Lower lobe of right lung (tissue), 2 donors: ENCODE results near the gene MEIOB. TPM values are rescaled to one million over a fixed set of nuclear protein-coding genes. Genes with fewer than 3 reads are reported as not detected.
A peak's percentile ranks its signal among the peaks of the same experiment; 100 is the strongest.

ENCODE experiments used
- ATAC-seq, 2 donors: fragments of 200-7000 bp; cut with Tn5 transposase; one replicate each; pipeline ENCODE4 v1.9.1; 2020 to 2022; ENCODE audit warnings: mild to moderate bottlenecking in 2 of 2, moderate library complexity in 2 of 2
- DNase-seq: peaks from one replicate; pipeline ENCODE4 v3.0.0-alpha.2; 2020
- H3K27ac ChIP-seq: fragments of 200-600 bp; one replicate; pipeline ENCODE4 v1.8.0; 2022
- H3K27me3 ChIP-seq: fragments of 200-600 bp; one replicate; pipeline ENCODE4 v1.8.0; 2022; ENCODE audit warnings: low read depth
- H3K36me3 ChIP-seq: fragments of 200-600 bp; one replicate; pipeline ENCODE4 v1.8.0; 2022; ENCODE audit warnings: mild to moderate bottlenecking
- H3K4me1 ChIP-seq: fragments of 200-600 bp; one replicate; pipeline ENCODE4 v1.8.0; 2022
- H3K4me3 ChIP-seq: fragments of 200-600 bp; one replicate; pipeline ENCODE4 v1.8.0; 2022; ENCODE audit warnings: mild to moderate bottlenecking
- H3K9me3 ChIP-seq: fragments of 200-600 bp; one replicate; pipeline ENCODE4 v1.8.0; 2022
- CTCF ChIP-seq: fragments of 200-600 bp; IDR thresholded peaks from one replicate; pipeline ENCODE4 v1.8.0; 2022; ENCODE audit warnings: antibody characterized with exemption, mild to moderate bottlenecking
- intact Hi-C: fragments of 100-400 bp; cut with DNase I; formaldehyde crosslinking; loops from one replicate; pipeline ENCODE4 v1.11.0; 2022
- total RNA-seq: library from RNA; stranded (reverse); fragmentation: NEBNext Ultra II Directional; extraction: Animal tissue kit (Norgen Biotek cat#: 25700); gene quantifications from one replicate; pipeline ENCODE4 v1.2.1, GENCODE V29; 2021
- donor health status: DM: no; HTN: yes; CAD: no; lungs with severe emphysema.

The MEIOB gene
- total RNA-seq, 1 donor from 2014 or later: not detected

GRCh38 chr16:1818873-1819525 is 53.0 kb downstream of the MEIOB start:
- no peak overlapping the region for H3K4me3 ChIP-seq
- DNase-seq (no peak), ATAC-seq (no peak)
- no peak overlapping the region for H3K27ac ChIP-seq
- H3K36me3 ChIP-seq: peaks cover 78% of the 10 kb centered on the region
- no peak for TF ChIP-seq CTCF
- peaks cover 4% of the 10 kb centered on the region for H3K4me1 ChIP-seq
- no peaks in the 10 kb centered on the region for H3K27me3 ChIP-seq
- intact Hi-C loops: no loop called here
- no peaks in the 10 kb centered on the region for H3K9me3 ChIP-seq

- H3K36me3 ChIP-seq: peaks cover 83% of the 10 kb centered on the region
- intact Hi-C loops: no loop called here
- no peak for DNase-seq
- H3K27ac ChIP-seq: no peak overlapping the region
- no peaks in the 10 kb centered on the region for H3K9me3 ChIP-seq
- no peak for ATAC-seq
- no peak overlapping the region for H3K4me3 ChIP-seq
- no peaks in the 10 kb centered on the region for H3K4me1 ChIP-seq
- no peak for TF ChIP-seq CTCF
- no peaks in the 10 kb centered on the region for H3K27me3 ChIP-seq
These were observed 53.6 kb downstream of the MEIOB start for GRCh38 chr16:1818204-1818872.

DNA sequence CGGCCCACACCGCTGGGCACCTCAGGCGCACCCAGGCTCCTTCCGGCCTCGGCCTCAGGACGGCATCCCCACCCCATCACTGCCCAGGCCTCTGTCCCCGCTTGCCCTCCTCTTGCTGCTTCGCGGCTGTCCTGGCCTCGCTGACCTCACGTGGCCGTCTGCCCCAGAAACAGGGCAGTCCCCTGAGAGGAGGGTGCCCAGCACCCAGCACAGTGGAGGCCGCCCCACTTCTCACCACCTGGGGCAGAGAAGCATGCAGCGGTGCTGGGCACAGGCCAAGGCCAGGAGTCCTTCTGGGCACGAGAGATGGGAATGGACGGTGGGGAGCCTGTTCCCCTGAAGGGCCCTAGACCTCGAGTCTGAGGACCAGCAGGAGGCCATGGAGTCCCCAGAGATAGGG is 54.2 kb downstream of the MEIOB start:
- Histone ChIP-seq H3K27me3 (no peaks in the 10 kb centered on the region), H3K27ac (no peak overlapping the region), H3K9me3 (no peaks in the 10 kb centered on the region), H3K4me3 (no peak overlapping the region), H3K36me3 (peaks cover 79% of the 10 kb centered on the region), H3K4me1 (peaks cover 6% of the 10 kb centered on the region)
- TF ChIP-seq CTCF: no peak
- intact Hi-C loops: no loop called here
- DNase-seq (no peak), ATAC-seq (no peak)

DNA sequence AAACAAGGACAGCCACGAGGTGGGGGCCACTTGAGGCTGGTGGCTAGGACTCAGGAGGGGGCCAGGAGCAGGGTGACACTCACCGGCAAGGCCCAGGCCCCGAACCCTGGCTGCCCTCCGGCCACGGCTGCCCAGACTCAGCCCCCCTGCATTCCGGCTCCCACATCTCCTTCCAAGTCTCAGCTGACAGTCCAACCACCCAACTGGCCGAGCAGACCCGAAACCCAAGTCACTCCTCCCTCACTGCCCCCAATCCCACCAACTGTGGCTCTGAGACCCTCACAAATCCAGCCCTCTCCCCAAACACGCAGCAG is 54.7 kb downstream of the MEIOB start:
- no peak for ATAC-seq
- H3K36me3 ChIP-seq: peaks cover 74% of the 10 kb centered on the region
- no peak overlapping the region for H3K4me3 ChIP-seq
- no peak overlapping the region for H3K27ac ChIP-seq
- no peak for DNase-seq
- intact Hi-C loops: no loop called here
- no peaks in the 10 kb centered on the region for H3K9me3 ChIP-seq
- TF ChIP-seq CTCF: no peak
- H3K4me1 ChIP-seq: peaks cover 11% of the 10 kb centered on the region
- H3K27me3 ChIP-seq: no peaks in the 10 kb centered on the region

- Histone ChIP-seq H3K27me3 (no peaks in the 10 kb centered on the region), H3K4me3 (no peak overlapping the region), H3K4me1 (peaks cover 11% of the 10 kb centered on the region), H3K36me3 (peaks cover 68% of the 10 kb centered on the region), H3K9me3 (no peaks in the 10 kb centered on the region), H3K27ac (no peak overlapping the region)
- DNase-seq (peak; percentile 45), ATAC-seq (no peak)
- no peak for TF ChIP-seq CTCF
- intact Hi-C loops: no loop called here
These were observed 55.3 kb downstream of the MEIOB start for GRCh38 chr16:1816396-1817275.
